Measurements from ENCODE around the gene DPP4. TPM values are rescaled to one million over a fixed set of nuclear protein-coding genes. Genes with fewer than 3 reads are reported as not detected.

Gene DPP4
- total RNA-seq, 1 experiment from 2014 or later = 23.3 TPM

DNA sequence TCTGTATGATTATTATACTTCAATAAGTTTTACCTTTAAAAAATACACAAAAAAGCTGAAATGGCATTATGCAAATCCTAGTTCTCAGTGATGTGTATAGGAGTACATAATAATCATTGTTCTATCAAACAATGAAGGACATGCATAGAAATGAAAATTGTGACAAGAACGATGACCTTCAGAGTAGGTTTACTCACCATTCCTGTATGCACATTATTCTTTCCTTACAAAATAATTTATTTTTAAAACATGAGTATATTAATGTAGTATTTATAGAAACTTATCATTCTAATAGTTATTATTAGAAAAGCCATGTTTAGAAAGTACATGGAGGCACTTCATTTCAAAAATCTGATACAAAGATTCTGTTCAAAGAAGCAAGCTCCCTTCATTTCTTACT is 32.7 kb upstream of the DPP4 start:
- Histone ChIP-seq H3K27ac (ENCODE audit: low read length) (peak overlapping the region; percentile 94), H3K9ac (ENCODE audit: low read length) (peak overlapping the region; percentile 69), H3K27me3 (ENCODE audit: low read length) (no peaks in the 10 kb centered on the region), H3K4me1 (ENCODE audit: insufficient read depth, low read length) (peaks cover 46% of the 10 kb centered on the region), H3K79me2 (ENCODE audit: low read length) (no peaks in the 10 kb centered on the region), H3K9me3 (ENCODE audit: low read length) (no peaks in the 10 kb centered on the region), H3K9me2 (replicated peaks; ENCODE audit: low read length) (no peaks in the 10 kb centered on the region), H3K36me3 (ENCODE audit: low read depth, low read length) (no peaks in the 10 kb centered on the region), H2AFZ (ENCODE audit: low read length) (no peak overlapping the region), H3K4me3 (ENCODE audit: low read length) (no peak overlapping the region), H3F3A (ENCODE audit: low read length, unreplicated experiment) (no peaks in the 10 kb centered on the region), H4K20me1 (ENCODE audit: low read length) (no peaks in the 10 kb centered on the region), H3K4me2 (ENCODE audit: low read length) (peak overlapping the region; percentile 56)
- TF ChIP-seq, protein P1, sequence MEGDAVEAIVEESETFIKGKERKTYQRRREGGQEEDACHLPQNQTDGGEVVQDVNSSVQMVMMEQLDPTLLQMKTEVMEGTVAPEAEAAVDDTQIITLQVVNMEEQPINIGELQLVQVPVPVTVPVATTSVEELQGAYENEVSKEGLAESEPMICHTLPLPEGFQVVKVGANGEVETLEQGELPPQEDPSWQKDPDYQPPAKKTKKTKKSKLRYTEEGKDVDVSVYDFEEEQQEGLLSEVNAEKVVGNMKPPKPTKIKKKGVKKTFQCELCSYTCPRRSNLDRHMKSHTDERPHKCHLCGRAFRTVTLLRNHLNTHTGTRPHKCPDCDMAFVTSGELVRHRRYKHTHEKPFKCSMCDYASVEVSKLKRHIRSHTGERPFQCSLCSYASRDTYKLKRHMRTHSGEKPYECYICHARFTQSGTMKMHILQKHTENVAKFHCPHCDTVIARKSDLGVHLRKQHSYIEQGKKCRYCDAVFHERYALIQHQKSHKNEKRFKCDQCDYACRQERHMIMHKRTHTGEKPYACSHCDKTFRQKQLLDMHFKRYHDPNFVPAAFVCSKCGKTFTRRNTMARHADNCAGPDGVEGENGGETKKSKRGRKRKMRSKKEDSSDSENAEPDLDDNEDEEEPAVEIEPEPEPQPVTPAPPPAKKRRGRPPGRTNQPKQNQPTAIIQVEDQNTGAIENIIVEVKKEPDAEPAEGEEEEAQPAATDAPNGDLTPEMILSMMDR (conservative IDR thresholded peaks at IDR 0.05; ENCODE audit: low read depth, low read length) = no peak
- TF ChIP-seq EZH2phosphoT487 (IDR thresholded peaks at IDR 0.05; ENCODE audit: borderline replicate concordance, low read length) (no peak), EZH2 (IDR thresholded peaks at IDR 0.05; ENCODE audit: low read length, unreplicated experiment) (no peak)
- intact Hi-C loops (cut with micrococcal nuclease) = loop anchor here (1.0 to 5.0 kb wide), 4 partner anchors 12 to 79 kb away; no protein-coding TSS in a partner anchor
- DNase-seq = no peak
- ATAC-seq = no peak
- BruUV-seq (replicated peaks) = no TSS peak
- POLR2A ChIA-PET (ENCODE audit: unreplicated experiment) = interaction anchor here (0.8 kb wide), 1 partner anchor 15 kb away, joined by 6 read pairs; no protein-coding TSS in a partner anchor
- CTCF ChIA-PET = no interaction called here

DNA sequence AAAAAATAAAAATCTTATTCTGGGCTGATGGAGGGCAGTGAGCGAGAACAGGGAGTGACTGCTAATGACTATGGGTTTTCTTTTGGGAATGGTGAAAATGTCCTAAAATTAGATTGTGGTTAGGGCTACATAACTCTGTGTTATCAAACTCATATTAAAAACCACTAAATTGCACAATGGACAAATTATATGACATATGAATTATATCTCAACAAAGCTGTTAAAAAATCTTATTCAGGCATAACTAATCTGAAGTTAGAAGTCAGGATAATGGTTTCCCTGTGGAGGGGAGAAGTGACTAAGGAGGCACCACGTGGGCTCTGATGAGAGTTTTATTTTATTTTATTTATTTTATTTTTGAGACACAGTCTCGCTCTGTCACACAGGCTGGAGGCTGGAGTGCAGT is 32.1 kb upstream of the DPP4 start:
- CTCF ChIA-PET = no interaction called here
- Histone ChIP-seq H3K27me3 (ENCODE audit: low read length) (no peaks in the 10 kb centered on the region), H3K4me2 (ENCODE audit: low read length) (no peak overlapping the region), H3K9ac (ENCODE audit: low read length) (peak overlapping the region; percentile 69), H4K20me1 (ENCODE audit: low read length) (no peaks in the 10 kb centered on the region), H3K79me2 (ENCODE audit: low read length) (no peaks in the 10 kb centered on the region), H3K4me3 (ENCODE audit: low read length) (no peak overlapping the region), H3F3A (ENCODE audit: low read length, unreplicated experiment) (no peaks in the 10 kb centered on the region), H2AFZ (ENCODE audit: low read length) (no peak overlapping the region), H3K27ac (ENCODE audit: low read length) (peak overlapping the region; percentile 94), H3K36me3 (ENCODE audit: low read depth, low read length) (no peaks in the 10 kb centered on the region), H3K4me1 (ENCODE audit: insufficient read depth, low read length) (peaks cover 40% of the 10 kb centered on the region), H3K9me2 (replicated peaks; ENCODE audit: low read length) (no peaks in the 10 kb centered on the region), H3K9me3 (ENCODE audit: low read length) (no peaks in the 10 kb centered on the region)
- no peak for DNase-seq
- intact Hi-C loops (cut with micrococcal nuclease) = loop anchor here (2.0 to 5.0 kb wide), 2 partner anchors 39 to 79 kb away; no protein-coding TSS in a partner anchor
- no peak for ATAC-seq
- POLR2A ChIA-PET (ENCODE audit: unreplicated experiment) = interaction anchor here (0.8 kb wide), 1 partner anchor 14 kb away, joined by 6 read pairs; no protein-coding TSS in a partner anchor
- TF ChIP-seq EZH2 (IDR thresholded peaks at IDR 0.05; ENCODE audit: low read length, unreplicated experiment) (no peak), EZH2phosphoT487 (IDR thresholded peaks at IDR 0.05; ENCODE audit: borderline replicate concordance, low read length) (no peak)
- TF ChIP-seq, protein P1 (conservative IDR thresholded peaks at IDR 0.05; ENCODE audit: low read depth, low read length) = no peak
- BruUV-seq (replicated peaks) = no TSS peak

DNA sequence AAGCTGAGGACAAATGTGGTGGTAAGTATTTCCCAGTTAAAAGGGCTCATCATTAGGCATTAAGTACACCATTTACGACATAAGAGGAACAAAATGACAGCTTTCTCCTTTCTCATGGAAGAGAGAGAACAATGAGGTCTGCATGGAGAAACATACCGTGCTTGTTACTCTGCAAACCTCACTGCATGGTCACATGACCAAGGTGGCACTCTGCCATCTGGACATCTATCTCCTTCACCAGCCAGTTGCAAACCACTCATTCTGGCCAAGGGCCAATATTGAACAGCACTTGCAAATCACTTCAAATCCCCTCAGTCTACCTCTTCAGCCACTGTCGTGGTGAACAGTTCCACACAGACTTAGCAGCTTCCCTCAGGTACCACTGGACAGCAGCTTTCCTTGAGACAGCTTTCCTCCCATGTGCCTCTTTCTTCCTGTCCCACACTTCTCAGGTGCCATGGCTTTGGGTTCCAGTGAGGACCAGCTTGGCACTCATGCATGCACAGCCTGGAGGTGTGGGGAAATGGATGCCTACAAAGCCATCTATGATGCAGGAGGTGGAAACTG is 29.5 kb upstream of the DPP4 start:
- BruUV-seq (replicated peaks) = no TSS peak
- intact Hi-C loops (cut with micrococcal nuclease) = no loop called here
- no peaks in the 10 kb centered on the region for H4K20me1 ChIP-seq (ENCODE audit: low read length)

More for the DNA sequence above, 29.5 kb upstream of the DPP4 start:
- Histone ChIP-seq H2AFZ (ENCODE audit: low read length) (no peak overlapping the region), H3K36me3 (ENCODE audit: low read depth, low read length) (no peaks in the 10 kb centered on the region), H3K4me2 (ENCODE audit: low read length) (no peak overlapping the region), H3K9ac (ENCODE audit: low read length) (no peak overlapping the region), H3K4me3 (ENCODE audit: low read length) (no peak overlapping the region), H3K4me1 (ENCODE audit: insufficient read depth, low read length) (peaks cover 29% of the 10 kb centered on the region), H3K27me3 (ENCODE audit: low read length) (no peaks in the 10 kb centered on the region), H3K27ac (ENCODE audit: low read length) (no peak overlapping the region), H3K79me2 (ENCODE audit: low read length) (no peaks in the 10 kb centered on the region), H3K9me3 (ENCODE audit: low read length) (no peaks in the 10 kb centered on the region), H3F3A (ENCODE audit: low read length, unreplicated experiment) (no peaks in the 10 kb centered on the region), H3K9me2 (replicated peaks; ENCODE audit: low read length) (no peaks in the 10 kb centered on the region)
- CTCF ChIA-PET = no interaction called here
- no peak for DNase-seq
- TF ChIP-seq, protein P1 (conservative IDR thresholded peaks at IDR 0.05; ENCODE audit: low read depth, low read length) = no peak
- TF ChIP-seq EZH2 (IDR thresholded peaks at IDR 0.05; ENCODE audit: low read length, unreplicated experiment) (no peak), EZH2phosphoT487 (IDR thresholded peaks at IDR 0.05; ENCODE audit: borderline replicate concordance, low read length) (no peak)
- POLR2A ChIA-PET (ENCODE audit: unreplicated experiment) = no interaction called here
- ATAC-seq = no peak

Data from PC-3 (cell line).